GM12891 (cell line): ENCODE data around the gene NLN.

Source experiments
- POLR2A ChIP-seq: IDR thresholded peaks from 2 replicates; pipeline ENCODE4 v1.6.1; 2011; ENCODE audit warnings: low read depth, low read length, control low read depth
- POLR2AphosphoS5 ChIP-seq: IDR thresholded peaks from 2 replicates; pipeline ENCODE4 v1.6.1; 2011; ENCODE audit warnings: low read depth, low read length, control low read depth
- TAF1 ChIP-seq: IDR thresholded peaks from 2 replicates; pipeline ENCODE4 v1.6.1; 2011; ENCODE audit warnings: low read depth, low read length, control low read depth

DNA sequence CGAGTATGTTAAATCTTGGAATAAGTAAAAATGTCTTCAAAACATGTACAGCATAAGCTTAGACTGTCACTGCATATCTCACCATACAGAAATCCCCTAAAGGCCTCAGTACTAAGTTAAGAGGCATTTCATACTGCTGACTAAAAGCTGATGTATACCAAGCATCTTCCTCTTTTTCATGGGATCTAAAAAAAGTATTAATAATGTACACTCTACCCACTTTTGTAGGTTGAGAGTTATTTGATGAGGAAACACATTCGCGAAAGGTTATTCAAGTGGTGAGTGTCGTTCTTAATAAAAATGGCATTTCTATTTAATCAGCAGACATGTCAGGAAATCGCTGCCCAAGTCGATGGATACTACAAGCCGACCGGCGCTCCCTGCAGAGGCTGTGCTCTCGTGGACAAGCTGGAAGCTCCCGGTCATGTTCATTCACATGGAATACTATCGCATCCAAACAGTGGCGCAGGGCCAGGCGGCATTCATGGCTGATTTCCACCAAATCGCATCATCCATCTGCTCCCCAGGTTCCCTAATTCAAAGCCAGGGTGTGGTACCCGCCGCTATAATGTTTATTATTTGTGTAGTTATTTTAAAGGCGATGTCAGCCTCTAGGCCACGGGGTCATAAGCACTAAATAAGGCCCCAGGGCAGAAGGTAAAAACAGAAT is 820 bp upstream of the NLN start:
- TF ChIP-seq POLR2A (no peak), TAF1 (no peak), POLR2AphosphoS5 (no peak)
